ENCODE measurements around the gene PGRMC2. TPM values are rescaled to one million over a fixed set of nuclear protein-coding genes. Genes with fewer than 3 reads are reported as not detected.

The PGRMC2 gene
- total and polyA plus RNA-seq, 2 donors (not counting 1 experiment from before 2014, with no cell fraction given), result 30.4 to 95.6 TPM

DNA sequence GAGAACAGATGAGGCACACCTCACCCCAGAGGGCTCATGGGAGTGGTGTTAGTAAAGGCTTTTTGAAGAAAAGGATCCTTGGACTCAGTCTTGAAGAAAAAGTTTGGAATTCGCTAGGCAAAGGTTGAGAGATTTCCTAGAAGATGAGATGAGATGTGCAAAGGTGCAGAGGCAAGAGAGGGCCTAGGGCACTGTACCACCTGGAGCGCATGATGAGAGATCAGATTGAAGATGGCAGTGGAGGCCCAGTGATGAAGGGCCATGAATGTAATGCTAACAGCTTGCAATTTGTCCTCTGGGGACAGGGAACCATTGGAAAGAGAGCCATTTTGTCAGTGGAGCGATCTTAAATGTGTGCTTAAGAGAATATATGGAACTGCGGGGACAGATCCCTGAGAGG, 45.0 kb downstream of the PGRMC2 start:
- H3K9ac ChIP-seq (ENCODE audit: insufficient read depth, low read length), result no peak overlapping the region
- DNase-seq (ENCODE audit: low read depth in 2 of 2), result no peak
- no peaks in the 10 kb centered on the region for H3K36me3 ChIP-seq (ENCODE audit: control insufficient read depth, insufficient read depth, low read length)
- H3K27me3 ChIP-seq (ENCODE audit: control insufficient read depth, insufficient read depth, low read length), result no peaks in the 10 kb centered on the region
- no peak overlapping the region for H3K4me2 ChIP-seq (ENCODE audit: extremely low read depth, insufficient read depth, low read length)
- H3K27ac ChIP-seq (ENCODE audit: insufficient read depth, low read length), result peak overlapping the region; percentile 74
- TF ChIP-seq, protein P1, sequence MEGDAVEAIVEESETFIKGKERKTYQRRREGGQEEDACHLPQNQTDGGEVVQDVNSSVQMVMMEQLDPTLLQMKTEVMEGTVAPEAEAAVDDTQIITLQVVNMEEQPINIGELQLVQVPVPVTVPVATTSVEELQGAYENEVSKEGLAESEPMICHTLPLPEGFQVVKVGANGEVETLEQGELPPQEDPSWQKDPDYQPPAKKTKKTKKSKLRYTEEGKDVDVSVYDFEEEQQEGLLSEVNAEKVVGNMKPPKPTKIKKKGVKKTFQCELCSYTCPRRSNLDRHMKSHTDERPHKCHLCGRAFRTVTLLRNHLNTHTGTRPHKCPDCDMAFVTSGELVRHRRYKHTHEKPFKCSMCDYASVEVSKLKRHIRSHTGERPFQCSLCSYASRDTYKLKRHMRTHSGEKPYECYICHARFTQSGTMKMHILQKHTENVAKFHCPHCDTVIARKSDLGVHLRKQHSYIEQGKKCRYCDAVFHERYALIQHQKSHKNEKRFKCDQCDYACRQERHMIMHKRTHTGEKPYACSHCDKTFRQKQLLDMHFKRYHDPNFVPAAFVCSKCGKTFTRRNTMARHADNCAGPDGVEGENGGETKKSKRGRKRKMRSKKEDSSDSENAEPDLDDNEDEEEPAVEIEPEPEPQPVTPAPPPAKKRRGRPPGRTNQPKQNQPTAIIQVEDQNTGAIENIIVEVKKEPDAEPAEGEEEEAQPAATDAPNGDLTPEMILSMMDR (conservative IDR thresholded peaks at IDR 0.05 in 1 of 2, IDR thresholded peaks at IDR 0.05 in 1 of 2; ENCODE audit: low read depth in 1 of 2, low read length in 2 of 2), result no peak
- TF ChIP-seq EZH2 (IDR thresholded peaks at IDR 0.05; ENCODE audit: low read length, missing control alignments), result no peak
- peaks cover 9% of the 10 kb centered on the region for H3K4me1 ChIP-seq (ENCODE audit: control insufficient read depth, extremely low read depth, insufficient read depth, low read length)
- H4K20me1 ChIP-seq (ENCODE audit: control insufficient read depth, extremely low read depth, insufficient read depth, low read length), result no peaks in the 10 kb centered on the region
- no peak overlapping the region for H3K4me3 ChIP-seq (replicated peaks in 1 of 4; ENCODE audit: control extremely low read depth in 1 of 4, insufficient read depth in 1 of 4, low read depth in 3 of 4, low read length in 4 of 4)
- no peaks in the 10 kb centered on the region for H3K9me3 ChIP-seq (ENCODE audit: control insufficient read depth, insufficient read depth, low read depth, low read length)
- no peak overlapping the region for H2AFZ ChIP-seq (ENCODE audit: low read length)
- no peaks in the 10 kb centered on the region for H3K79me2 ChIP-seq (ENCODE audit: control insufficient read depth, insufficient read depth, low read length)

GRCh38 chr4:128241981-128242380, 45.6 kb downstream of the PGRMC2 start:
- no peaks in the 10 kb centered on the region for H3K79me2 ChIP-seq (ENCODE audit: control insufficient read depth, insufficient read depth, low read length)
- no peaks in the 10 kb centered on the region for H4K20me1 ChIP-seq (ENCODE audit: control insufficient read depth, extremely low read depth, insufficient read depth, low read length)
- no peak overlapping the region for H3K4me3 ChIP-seq (replicated peaks in 1 of 4; ENCODE audit: control extremely low read depth in 1 of 4, insufficient read depth in 1 of 4, low read depth in 3 of 4, low read length in 4 of 4)
- peaks cover 9% of the 10 kb centered on the region for H3K4me1 ChIP-seq (ENCODE audit: control insufficient read depth, extremely low read depth, insufficient read depth, low read length)
- no peaks in the 10 kb centered on the region for H3K36me3 ChIP-seq (ENCODE audit: control insufficient read depth, insufficient read depth, low read length)
- peak overlapping the region; percentile 74 for H3K27ac ChIP-seq (ENCODE audit: insufficient read depth, low read length)
- H3K9ac ChIP-seq (ENCODE audit: insufficient read depth, low read length), result no peak overlapping the region
- H3K27me3 ChIP-seq (ENCODE audit: control insufficient read depth, insufficient read depth, low read length), result no peaks in the 10 kb centered on the region
- H3K4me2 ChIP-seq (ENCODE audit: extremely low read depth, insufficient read depth, low read length), result no peak overlapping the region
- TF ChIP-seq, protein P1 (conservative IDR thresholded peaks at IDR 0.05 in 1 of 2, IDR thresholded peaks at IDR 0.05 in 1 of 2; ENCODE audit: low read depth in 1 of 2, low read length in 2 of 2), result no peak
- no peak for TF ChIP-seq EZH2 (IDR thresholded peaks at IDR 0.05; ENCODE audit: low read length, missing control alignments)
- no peak overlapping the region for H2AFZ ChIP-seq (ENCODE audit: low read length)
- no peak for DNase-seq (ENCODE audit: low read depth in 2 of 2)
- H3K9me3 ChIP-seq (ENCODE audit: control insufficient read depth, insufficient read depth, low read depth, low read length), result no peaks in the 10 kb centered on the region

- no peaks in the 10 kb centered on the region for H3K36me3 ChIP-seq (ENCODE audit: control insufficient read depth, insufficient read depth, low read length)
- TF ChIP-seq EZH2 (IDR thresholded peaks at IDR 0.05; ENCODE audit: low read length, missing control alignments), result no peak
- TF ChIP-seq, protein P1 (conservative IDR thresholded peaks at IDR 0.05 in 1 of 2, IDR thresholded peaks at IDR 0.05 in 1 of 2; ENCODE audit: low read depth in 1 of 2, low read length in 2 of 2), result no peak
- H3K27ac ChIP-seq (ENCODE audit: insufficient read depth, low read length), result peak overlapping the region; percentile 74
- H3K79me2 ChIP-seq (ENCODE audit: control insufficient read depth, insufficient read depth, low read length), result no peaks in the 10 kb centered on the region
- peak overlapping the region; percentile 49 for H3K4me2 ChIP-seq (ENCODE audit: extremely low read depth, insufficient read depth, low read length)
- H4K20me1 ChIP-seq (ENCODE audit: control insufficient read depth, extremely low read depth, insufficient read depth, low read length), result no peaks in the 10 kb centered on the region
- peaks cover 9% of the 10 kb centered on the region for H3K4me1 ChIP-seq (ENCODE audit: control insufficient read depth, extremely low read depth, insufficient read depth, low read length)
- H3K9me3 ChIP-seq (ENCODE audit: control insufficient read depth, insufficient read depth, low read depth, low read length), result no peaks in the 10 kb centered on the region
- H3K9ac ChIP-seq (ENCODE audit: insufficient read depth, low read length), result no peak overlapping the region
- DNase-seq (ENCODE audit: low read depth in 2 of 2), result peak; percentile 93 to 99
- H2AFZ ChIP-seq (ENCODE audit: low read length), result no peak overlapping the region
- H3K4me3 ChIP-seq (replicated peaks in 1 of 4; ENCODE audit: control extremely low read depth in 1 of 4, insufficient read depth in 1 of 4, low read depth in 3 of 4, low read length in 4 of 4), result no peak overlapping the region
- no peaks in the 10 kb centered on the region for H3K27me3 ChIP-seq (ENCODE audit: control insufficient read depth, insufficient read depth, low read length)
Measured at GRCh38 chr4:128241425-128241913, 46.1 kb downstream of the PGRMC2 start.
